Fibroblast of skin of abdomen (primary cell): Measurements from ENCODE around the gene NUP88.

Source experiments
- DNase-seq: peaks from one replicate; pipeline ENCODE4 v3.0.0-alpha.2; 2013

The NUP88 gene

DNA sequence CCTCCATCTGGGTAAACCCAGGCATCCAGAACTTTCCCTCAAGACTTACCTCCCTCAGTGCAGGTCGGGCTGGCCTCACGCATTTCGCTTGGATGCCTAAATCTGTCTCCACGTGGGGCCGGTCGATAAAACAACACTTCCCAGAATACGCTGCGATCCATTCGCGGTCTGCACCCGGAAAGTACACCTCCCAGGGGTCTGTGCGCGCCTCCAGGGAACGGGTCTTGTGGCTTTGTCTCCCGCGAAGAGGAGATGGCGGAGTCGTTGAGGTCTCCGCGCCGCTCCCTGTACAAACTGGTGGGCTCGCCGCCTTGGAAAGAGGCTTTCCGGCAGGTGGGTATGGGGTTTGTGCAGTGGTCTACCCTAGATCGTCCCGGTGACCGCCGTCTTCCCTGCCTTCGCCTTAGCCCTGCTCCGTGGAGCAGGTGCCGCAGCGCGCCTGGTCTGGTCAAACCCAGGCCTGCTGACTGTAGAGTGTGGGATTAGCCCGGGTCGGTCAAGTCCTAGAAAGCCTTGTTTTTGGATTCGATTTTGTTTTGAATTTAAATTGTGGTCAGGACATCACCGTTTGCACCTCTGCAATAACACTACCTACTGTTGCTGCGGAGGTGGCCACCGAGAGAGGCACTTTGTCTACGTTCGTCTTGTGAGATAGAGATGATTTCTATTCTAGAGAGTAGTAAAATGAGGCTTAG lies 644 bp upstream of the NUP88 start, which contains the start of gene RPAIN:
RPAIN (plus strand) TSS at position 224 of the 695 bp plus-strand sequence; CDS start at position 253, 29 bp downstream.
- DNase-seq = peak; percentile 83

DNA sequence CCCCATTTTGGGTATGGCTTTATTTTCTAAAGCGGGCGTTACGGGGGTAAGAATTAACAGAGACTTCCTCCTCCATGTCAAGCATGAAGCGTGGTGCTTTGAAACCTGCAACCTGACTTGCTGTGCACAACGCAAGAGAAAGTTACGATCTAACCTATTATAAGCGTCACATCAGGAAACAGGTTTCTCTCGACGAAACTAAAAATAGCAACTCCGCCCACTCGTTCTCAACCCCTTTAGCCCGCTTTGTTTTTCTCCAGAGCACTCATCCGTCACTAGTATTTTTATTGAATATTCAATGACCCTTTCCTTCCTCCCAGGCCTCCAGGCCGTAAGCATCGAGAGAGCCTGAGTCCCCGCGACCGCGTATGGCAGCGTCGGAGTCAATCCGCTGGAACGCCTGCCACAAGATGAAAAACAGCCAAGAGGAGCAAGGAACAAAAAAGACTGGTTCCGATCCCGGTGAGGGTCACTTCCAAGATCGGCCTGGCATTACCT lies 555 bp downstream of the NUP88 start:
- DNase-seq = no peak

DNA sequence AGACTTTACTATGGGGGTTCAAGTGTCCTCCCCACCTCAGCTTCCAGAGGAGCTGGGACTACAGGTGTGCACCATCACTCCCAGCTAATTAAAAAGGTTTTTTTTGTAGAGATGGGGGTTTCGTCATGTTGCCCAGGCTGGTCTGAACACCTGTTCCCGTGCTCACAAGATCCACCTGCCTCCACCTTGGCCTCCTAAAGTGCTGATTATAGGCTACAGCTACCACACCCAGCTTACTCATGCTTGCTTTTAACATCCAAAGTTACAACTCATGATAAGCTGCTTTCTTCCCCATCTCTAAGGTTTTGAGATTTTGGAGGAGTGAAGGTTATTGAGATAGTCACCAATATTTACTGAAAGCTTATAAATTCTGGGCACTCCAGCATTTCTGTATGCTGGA lies 2.6 kb downstream of the NUP88 start:
- no peak for DNase-seq

DNA sequence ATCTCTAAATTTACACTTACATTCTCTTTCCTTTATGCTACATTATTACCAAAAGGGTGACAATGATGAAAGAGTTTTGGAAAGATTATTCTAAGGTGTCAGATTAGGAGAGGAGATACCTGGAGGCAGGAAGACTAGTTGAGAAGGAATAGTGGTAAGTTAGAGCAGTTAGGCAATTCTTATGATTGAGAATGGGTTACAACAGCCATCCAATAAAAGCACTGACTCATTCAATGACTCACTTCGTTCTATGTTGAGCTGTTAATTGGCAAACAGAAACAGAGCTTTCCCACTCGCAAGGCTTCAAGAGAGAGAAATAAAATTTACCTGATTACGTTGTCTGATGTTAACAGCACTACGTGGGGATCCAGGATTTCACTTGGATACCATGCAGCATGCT lies 5.8 kb downstream of the NUP88 start:
- peak; percentile 87 for DNase-seq

DNA sequence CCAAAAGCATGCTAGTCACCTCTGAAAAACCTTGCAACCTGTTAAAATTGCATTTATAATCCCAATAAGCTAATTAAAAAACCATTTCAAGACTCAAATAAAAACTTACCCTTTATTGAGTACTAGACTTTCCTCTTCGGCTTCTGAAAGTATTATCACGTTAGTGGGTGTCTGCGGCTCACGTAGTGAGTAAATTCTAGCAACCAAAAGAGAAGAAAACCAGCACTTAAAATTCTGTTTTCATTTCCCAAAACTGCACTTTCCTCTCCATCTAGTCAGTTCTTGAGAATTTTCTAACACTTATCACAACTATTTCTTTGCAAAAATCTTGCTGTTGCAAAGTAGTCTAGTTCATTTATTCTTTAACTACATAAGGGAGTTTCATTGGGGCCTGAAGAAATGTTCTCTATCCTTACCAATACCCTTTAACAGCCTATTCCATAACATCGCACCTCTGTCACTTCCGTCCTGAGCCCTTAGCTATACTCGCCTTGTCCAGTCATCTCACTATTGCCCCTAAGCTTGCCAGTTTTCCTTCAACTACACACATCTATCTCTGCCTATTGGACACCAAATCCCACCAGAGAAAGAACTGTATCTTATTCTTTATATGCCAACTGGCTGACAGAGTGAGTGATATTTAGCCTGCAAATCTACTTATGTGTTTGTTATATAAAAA lies 8.7 kb downstream of the NUP88 start:
- no peak for DNase-seq

DNA sequence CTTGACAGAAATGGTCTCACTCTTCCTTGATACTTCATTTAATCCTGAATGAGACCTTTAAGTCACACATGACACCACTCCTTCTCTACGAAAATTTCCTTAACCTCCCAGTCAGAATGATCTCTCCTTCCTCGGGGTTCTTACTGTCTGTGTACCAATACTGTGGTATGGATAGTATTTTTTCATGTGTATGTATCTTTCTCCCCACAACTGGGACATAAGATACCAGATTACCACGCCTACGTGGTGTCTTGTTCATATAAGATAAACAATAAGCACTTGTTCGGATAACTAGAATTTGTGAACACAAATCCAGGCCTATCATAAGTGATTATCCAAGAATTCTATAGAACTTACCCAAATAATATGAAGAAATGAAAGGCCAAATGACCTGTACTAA lies 11.3 kb downstream of the NUP88 start:
- DNase-seq = no peak

DNA sequence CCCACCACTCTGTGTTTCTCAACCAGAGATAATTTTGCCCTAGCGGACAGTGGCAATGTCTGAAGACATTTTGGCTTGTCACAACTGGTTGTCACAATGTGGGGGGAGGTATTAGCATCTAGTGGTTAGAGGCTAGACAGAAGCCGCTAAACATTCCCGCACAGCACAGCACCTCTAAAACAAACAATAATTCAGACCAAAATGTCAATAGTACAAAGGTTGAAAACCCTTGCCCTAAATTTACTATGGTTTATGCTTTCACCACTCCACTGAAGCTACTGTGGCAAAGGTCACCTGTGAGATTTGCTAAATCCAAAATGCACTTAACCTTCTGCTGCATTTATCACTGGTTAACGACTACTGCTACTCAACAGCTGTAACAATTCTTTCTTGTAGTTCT lies 14.1 kb downstream of the NUP88 start:
- DNase-seq = no peak

DNA sequence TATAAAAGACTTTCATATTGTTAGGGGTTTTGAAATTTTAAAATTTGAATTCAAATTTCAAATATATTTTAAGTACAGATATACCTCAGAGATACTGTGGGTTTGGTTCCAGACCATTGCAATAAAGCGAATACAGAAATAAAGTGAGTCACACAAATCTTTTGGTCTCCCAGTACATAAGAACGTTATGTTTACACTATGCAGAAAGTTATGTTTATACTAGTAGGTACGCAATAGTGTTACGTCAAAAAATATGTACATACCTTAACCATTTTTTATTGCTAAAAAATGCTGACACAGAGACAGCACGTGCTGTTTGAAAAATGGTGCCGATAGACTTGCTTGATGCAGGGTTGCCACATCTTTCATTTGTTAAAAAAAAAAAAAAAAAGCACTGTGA lies 19.7 kb downstream of the NUP88 start:
- no peak for DNase-seq

DNA sequence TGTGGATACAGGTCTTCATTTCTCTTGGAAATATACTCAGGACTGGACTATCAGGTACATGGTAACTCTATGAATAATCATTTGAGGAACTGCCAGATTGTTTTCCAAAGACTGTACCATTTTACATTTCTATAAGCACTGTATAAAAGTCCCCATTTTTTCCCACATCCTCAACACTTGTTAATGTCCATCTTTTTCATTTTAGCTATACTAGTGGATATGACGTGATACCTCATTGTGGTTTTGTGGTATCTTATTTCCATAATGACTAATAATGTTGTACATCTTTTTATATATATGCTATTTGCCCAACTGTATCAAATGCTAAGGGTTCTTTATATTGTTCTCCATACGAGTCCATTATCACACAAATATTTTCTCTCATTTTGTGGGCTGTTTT lies 22.9 kb downstream of the NUP88 start:
- DNase-seq = no peak

DNA sequence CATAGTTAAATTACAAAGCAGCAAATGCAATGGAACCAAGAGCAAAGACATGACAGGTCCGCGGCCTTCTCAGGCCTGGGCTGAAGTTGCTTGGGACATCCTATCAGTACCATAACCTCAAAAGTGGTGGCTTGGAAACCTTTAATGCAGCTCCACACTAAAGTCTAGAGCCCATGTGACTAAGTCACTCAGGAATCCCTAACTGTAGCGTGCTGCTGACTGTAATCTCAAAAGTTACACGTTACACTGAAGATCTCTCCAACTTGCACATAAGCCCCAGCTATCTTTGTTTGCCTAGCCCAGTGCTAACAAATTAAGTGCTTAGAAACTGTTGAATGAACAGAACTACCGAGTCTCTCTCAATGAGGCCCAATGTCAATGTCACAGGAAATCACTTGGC lies 27.8 kb downstream of the NUP88 start:
- no peak for DNase-seq

DNA sequence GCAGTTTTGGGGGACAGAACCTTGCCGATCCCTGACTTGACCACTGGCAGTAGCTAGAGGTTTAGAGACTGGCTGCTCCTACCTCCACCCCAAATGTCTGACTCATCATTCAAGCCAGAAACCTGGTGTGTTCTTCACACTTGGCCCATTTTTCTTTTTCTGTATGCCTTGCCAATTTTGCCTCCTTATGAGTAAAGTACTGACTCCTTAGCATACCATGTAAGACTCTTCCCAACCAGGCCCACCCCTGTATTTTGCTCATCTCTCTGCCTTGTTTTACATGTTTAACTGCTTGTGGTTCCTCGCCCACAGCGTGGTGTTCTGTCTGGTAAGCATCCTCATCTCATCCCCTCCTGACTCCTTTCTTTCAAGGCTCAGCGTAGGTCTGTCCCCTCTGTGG lies 37.9 kb downstream of the NUP88 start:
- DNase-seq = peak; percentile 13

DNA sequence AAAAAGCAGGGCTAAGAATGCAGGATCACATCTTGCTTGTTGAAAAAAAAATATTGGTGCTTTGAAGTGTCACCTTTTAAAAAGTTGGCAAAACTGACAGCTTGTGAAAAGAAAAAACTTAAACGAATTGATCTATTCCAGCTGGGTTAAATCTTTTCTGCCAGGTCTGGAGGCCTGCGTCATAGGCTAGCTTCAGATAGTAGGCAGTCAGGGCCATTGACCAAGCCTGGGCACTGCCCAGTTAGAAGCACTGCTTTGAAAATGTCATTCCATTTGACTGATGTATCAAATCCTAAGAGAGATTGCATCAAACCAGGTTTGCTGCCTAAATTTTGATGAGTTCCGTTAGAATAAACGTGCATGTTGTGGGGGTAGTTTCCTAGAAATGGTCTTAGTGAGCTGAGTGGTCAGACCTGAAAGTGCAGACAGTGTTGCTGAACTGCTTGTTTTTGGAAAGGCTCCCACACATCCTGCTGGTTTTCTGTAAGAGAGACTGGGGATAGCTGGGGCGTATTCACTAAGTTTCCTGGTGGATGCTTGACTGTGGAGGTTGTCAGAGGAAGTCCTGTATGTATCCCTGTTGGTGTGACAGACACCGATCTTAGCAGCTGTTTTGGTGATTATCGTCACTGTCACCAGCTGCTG lies 38.8 kb downstream of the NUP88 start:
- DNase-seq = no peak

DNA sequence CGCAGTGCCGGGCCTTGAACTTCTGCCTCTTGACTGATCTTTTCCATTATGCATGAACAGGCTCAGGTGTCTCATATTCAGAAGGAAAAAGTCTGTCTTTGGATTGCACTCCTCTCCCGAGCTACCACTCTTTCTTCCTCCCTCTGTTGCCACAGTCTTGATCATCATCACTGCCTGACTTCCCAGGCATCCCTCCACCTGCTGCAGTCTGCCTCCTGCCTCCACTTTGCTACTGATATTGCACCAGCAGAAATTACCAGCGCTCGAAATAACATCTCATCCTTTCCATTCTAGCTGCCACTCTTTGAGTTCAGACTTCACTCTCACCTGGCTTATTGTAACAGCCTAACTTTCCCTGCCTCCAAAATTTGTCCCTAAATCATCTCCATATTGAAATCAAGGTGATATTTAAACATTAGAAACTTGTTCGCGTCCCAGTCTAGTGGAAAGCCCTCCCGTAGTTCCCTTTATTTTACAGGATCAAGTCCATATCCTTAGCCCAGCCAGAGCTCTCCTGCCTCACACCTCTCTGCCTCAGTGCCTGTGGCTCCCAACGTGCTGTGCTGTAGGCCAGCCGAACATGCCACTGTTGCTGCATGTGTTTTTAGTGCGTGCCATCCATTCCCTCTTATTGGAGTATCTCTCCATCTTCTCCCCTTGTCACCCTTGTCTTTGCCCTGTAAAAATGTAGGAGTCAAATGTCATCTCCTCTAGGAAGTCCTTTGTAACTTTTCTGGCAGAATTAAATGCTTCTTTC lies 39.9 kb downstream of the NUP88 start:
- DNase-seq = no peak

DNA sequence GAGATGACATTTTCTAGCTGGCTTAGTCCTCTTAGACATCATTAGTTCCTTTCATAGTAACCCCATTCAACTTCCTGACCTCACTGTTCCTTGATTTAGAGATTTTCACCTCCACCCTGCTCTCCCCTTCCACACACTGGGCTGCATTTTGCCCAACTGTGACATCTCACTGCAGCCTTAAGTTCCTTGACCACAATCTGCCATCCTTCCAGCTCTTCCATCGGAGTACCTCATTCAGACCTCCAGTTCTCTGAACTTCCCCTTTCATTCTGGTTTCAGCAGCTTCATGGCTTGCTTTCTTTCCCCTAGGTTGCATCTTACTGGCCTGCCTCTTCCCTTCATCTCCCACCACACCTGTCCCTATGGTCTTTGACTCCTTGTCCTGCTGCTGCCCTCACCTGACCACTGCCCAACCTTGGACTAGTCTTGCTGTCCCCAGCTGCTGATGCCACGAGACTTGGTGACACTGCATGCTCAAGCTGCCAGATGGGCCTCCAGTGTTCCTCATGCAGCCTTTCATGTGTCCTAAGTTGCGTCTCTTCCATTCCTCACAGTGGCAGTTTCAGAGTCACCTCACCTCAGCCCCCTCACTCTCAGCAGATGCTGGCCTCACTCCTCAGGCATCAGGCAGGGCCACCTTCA lies 40.8 kb downstream of the NUP88 start:
- DNase-seq = no peak

DNA sequence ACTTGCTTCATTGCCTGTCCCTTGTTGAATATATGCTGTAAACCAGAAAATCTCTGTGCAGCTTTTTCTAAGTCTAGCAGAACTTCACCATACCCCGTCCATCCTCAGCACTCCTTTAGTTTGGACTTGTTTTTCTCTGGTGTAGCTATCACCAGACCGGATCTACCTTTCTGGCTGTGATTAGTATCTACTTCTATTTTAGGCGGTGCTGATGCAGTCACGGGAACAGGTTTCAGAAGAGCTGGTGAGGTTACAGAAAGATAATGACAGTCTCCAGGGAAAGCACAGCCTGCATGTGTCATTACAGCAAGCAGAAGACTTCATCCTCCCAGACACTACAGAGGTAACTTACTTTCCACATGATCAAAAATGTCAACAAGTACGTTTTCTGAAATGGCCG lies 46.4 kb downstream of the NUP88 start:
- DNase-seq = no peak

DNA sequence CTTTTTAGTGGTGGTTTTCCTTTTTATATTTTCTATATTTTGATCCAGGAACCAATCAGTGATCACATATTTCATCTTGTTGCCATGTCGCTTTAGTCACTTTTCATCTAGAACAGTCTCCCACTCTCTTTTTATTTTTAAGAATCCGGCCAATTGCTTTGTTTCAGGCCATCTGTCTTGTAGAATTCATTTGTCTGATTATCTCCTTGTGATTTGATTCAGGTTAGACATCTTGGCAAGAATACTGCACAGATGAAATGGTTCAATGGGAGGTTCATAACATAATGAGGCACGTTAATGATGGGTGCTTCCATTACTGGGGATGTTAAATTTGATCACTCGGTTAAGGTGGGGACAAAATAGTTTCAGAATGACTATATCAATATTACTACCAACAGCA lies 49.1 kb downstream of the NUP88 start:
- no peak for DNase-seq

DNA sequence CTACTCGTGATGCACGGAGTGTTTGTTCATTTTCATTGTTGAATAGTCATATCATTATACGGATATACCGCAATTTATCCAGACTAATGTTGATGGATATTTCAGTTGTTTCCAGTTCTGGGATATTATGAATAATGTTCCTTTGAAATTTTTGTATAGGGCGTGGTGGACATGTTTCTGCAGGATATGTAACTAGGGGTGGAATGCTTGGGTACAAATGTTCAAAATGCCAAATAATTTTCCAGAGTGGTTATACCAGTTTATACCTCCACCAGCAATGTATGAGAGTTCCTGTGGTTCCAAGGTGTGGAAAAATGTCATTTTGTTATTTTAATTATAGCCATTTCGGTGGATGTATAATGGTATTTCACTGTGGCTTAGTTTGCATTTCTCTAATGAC lies 53.6 kb downstream of the NUP88 start:
- no peak for DNase-seq

DNA sequence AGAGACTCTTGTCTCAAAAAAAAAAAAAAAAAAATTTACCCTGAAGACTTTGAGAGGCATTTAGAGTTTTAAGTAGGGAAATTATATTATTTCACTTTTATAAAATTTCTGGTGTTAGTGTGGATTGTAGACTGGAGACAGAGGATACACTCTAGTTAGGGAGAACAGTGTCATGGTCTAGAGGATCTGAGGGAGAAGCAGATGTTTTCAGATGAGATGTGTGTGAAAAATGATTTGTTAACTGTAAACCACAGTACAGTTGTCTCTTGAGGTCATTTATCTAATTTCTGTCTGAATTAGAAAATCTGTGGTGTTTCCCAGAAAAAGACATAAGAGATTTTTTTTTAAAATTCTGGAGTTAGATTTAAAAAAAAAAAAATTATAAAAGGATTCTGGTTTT lies 54.8 kb downstream of the NUP88 start:
- DNase-seq = no peak

DNA sequence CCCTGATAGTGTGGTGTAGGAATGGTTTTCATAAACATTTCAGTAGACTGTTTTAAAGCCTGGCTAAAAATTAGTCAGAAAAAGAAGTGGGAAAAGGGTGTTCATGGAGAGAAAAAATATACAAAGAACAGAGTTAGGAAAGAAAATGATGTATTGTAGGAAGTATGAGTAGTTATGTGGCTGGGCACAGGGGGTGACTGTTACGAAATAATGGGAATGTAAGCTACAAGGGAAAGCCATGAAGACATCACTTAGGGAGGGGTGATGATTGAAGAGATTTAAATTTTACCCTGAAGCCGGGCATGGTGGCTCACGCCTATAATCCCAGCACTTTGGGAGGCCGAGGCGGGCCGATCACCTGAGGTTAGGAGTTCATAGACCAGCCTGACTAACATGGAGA lies 55.3 kb downstream of the NUP88 start:
- DNase-seq = peak; percentile 36

DNA sequence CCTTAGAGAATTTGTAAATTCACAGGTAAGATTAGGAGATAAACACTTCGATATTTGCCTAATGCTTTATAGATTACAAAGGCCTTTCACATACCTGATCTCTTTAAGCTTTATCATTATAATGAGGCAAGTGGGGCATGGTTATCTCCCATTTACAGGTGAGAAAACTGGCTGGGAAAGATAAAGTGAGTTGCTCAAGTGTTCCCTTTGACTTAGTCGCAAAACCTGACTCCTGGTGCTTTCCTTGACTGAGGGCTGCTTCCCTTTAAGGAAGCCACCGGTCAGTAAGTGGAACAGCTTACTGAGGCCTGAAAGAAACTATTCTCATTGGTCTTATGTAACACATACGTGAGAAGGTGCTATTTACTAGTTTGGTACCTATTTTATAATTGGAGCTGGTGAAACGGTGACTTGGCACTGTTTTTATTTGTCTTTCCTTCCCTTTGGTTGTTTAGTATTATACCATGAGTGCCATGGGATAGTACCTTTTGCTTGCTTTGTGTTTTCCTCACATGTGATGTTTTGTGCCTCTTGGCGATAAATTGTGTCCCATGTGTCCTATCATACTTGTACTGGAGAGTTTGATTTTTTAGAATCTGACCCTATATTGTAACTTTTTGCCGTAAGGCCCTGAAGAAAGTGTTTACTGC lies 57.2 kb downstream of the NUP88 start:
- no peak for DNase-seq

DNA sequence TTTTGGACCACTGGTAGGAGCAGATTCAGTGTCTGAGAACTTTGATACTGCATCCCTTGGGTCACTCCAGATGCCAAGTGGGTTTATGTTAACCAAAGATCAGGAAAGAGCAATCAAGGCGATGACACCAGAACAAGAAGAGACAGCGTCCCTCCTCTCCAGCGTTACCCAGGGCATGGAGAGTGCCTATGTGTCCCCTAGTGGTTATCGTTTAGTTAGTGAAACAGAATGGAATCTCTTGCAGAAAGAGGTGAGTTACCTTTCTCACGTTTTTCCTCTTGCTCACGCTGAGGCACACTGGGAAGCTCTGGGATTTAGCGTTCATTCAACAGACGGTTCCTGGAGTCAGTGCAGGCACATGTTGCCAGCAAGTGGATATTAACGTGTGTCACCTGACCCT lies 58.0 kb downstream of the NUP88 start:
- DNase-seq = no peak
